Left renal cortex interstitium (tissue), 4 donors: ENCODE data around the gene SAP30. TPM values are rescaled to one million over a fixed set of nuclear protein-coding genes. Genes with fewer than 3 reads are reported as not detected.

Experiments used
- DNase-seq, 4 donors: peaks; one replicate each; pipeline ENCODE4 v3.0.0-alpha.2; 2013; ENCODE audit warnings: low read depth in 4 of 4, low spot score in 2 of 4, missing footprints in 1 of 4
- polyA plus RNA-seq, 4 donors: library from polyadenylated mRNA; unstranded; fragments of 120-200 nt; gene quantifications; one replicate each; pipeline ENCODE4 v1.2.1, GENCODE V29; 2013; ENCODE audit not compliant: insufficient read length in 4 of 4

SAP30 gene
- 10 to 100 TPM; 12.8 to 17.7 (median 14.6) TPM for polyA plus RNA-seq

GRCh38 chr4:173370477-173371291, at the start of gene SAP30:
Gene SAP30, plus strand, starts transcription at chr4:173370954. Its CDS starts 229 bp downstream, at chr4:173371183.
- DNase-seq = peak; percentile 90 to 98 (median 98)

GRCh38 chr4:173325007-173325736, 45.6 kb upstream of the SAP30 start:
- DNase-seq = no peak

- DNase-seq = no peak
Measured at GRCh38 chr4:173328236-173328901, 42.4 kb upstream of the SAP30 start.

GRCh38 chr4:173330590-173330989, 40.2 kb upstream of the SAP30 start:
- no peak for DNase-seq

GRCh38 chr4:173332021-173332487, 38.7 kb upstream of the SAP30 start:
- peak in 1 of 4 donors; percentile 4 for DNase-seq

GRCh38 chr4:173332963-173333657, 37.6 kb upstream of the SAP30 start:
- peak; percentile 16 to 31 (median 22) for DNase-seq

- DNase-seq = peak in 3 of 4 donors; percentile 1 to 39 (median 33)
Measured at GRCh38 chr4:173333658-173334084, 37.1 kb upstream of the SAP30 start.

GRCh38 chr4:173334085-173334890, 36.5 kb upstream of the SAP30 start, which contains the start of gene HMGB2:
Gene HMGB2, minus strand, starts transcription at chr4:173334358. Its CDS starts 709 bp downstream, at chr4:173333649.
- peak; percentile 99 to 100 (median 99) for DNase-seq

GRCh38 chr4:173334891-173335752, 35.6 kb upstream of the SAP30 start:
- peak; percentile 61 to 83 (median 79) for DNase-seq

- DNase-seq = no peak
Measured at GRCh38 chr4:173337463-173337862, 33.3 kb upstream of the SAP30 start.

- no peak for DNase-seq
Measured at GRCh38 chr4:173343832-173344397, 26.8 kb upstream of the SAP30 start.

- DNase-seq = no peak
Measured at GRCh38 chr4:173345648-173346047, 25.1 kb upstream of the SAP30 start.

- DNase-seq = no peak
Measured at GRCh38 chr4:173346074-173346473, 24.7 kb upstream of the SAP30 start.

GRCh38 chr4:173347467-173347866, 23.3 kb upstream of the SAP30 start:
- DNase-seq = no peak

GRCh38 chr4:173357939-173358338, 12.8 kb upstream of the SAP30 start:
- no peak for DNase-seq

GRCh38 chr4:173360587-173361221, 10.1 kb upstream of the SAP30 start:
- DNase-seq = no peak

- DNase-seq = no peak
Measured at GRCh38 chr4:173362666-173363065, 8.1 kb upstream of the SAP30 start.
